H1 (cell line): ENCODE measurements around the gene INPP5J. TPM values are rescaled to one million over a fixed set of nuclear protein-coding genes. Genes with fewer than 3 reads are reported as not detected.

ENCODE experiments used
- CTCF ChIA-PET: fragments of 300-600 bp; sonication (Branson Sonifier 250); formaldehyde crosslinking; loops from one replicate; lab custom pipeline; 2021; ENCODE audit not compliant: partially characterized antibody; lab: Charles Lee
- POLR2A ChIA-PET: fragments of 300-600 bp; sonication (Branson Sonifier 250); formaldehyde crosslinking; loops from one replicate; lab custom pipeline; 2021; ENCODE audit warnings: inconsistent platforms; ENCODE audit not compliant: partially characterized antibody; lab: Charles Lee
- DNase-seq, 2 experiments: peaks; one replicate each; pipeline versions ENCODE4 v3.0.0 to v3.0.0-alpha.2; 2010 to 2022; ENCODE audit warnings: low spot score in 2 of 2, low read depth in 1 of 2, mixed read lengths in 1 of 2
- FAIRE-seq: peaks from 2 replicates; lab custom pipeline; 2011; peaks lifted over from hg19 to GRCh38; lab: Jason Lieb, UNC
- H2AFZ ChIP-seq: 2 replicates; pipeline ENCODE4 v1.8.1; 2012; ENCODE audit warnings: low read length, inconsistent platforms
- H2AK5ac ChIP-seq: 2 replicates; pipeline ENCODE4 v1.6.1; 2013; ENCODE audit warnings: low read depth, low read length
- H2BK120ac ChIP-seq: replicated peaks from 2 replicates; pipeline ENCODE3; 2013; ENCODE audit warnings: low read depth, low read length, inconsistent platforms
- H2BK12ac ChIP-seq: 2 replicates; pipeline ENCODE4 v1.6.1; 2013; ENCODE audit warnings: low read depth, low read length
- H2BK15ac ChIP-seq: 2 replicates; pipeline ENCODE4 v1.6.1; 2013; ENCODE audit warnings: low read length
- H2BK20ac ChIP-seq: 2 replicates; pipeline ENCODE4 v1.6.1; 2013; ENCODE audit warnings: low read length
- H2BK5ac ChIP-seq: 2 replicates; pipeline ENCODE4 v1.6.1; 2013; ENCODE audit warnings: low read depth, low read length
- H3K14ac ChIP-seq: 2 replicates; pipeline ENCODE4 v1.6.1; 2013; ENCODE audit warnings: inconsistent platforms; ENCODE audit not compliant: insufficient read length
- H3K18ac ChIP-seq: 2 replicates; pipeline ENCODE4 v1.6.1; 2013; ENCODE audit warnings: low read length; ENCODE audit errors: extremely low read depth
- H3K23ac ChIP-seq: 2 replicates; pipeline ENCODE4 v1.6.1; 2013; ENCODE audit warnings: inconsistent platforms; ENCODE audit not compliant: insufficient read length
- H3K23me2 ChIP-seq: 2 replicates; pipeline ENCODE4 v1.6.1; 2013; ENCODE audit warnings: low read depth, low read length
- H3K27ac ChIP-seq: 2 replicates; pipeline ENCODE4 v1.6.1; 2011; ENCODE audit warnings: low read depth, low read length, inconsistent platforms
- H3K27me3 ChIP-seq, 4 experiments: replicated peaks in 1 of 4; 1 replicate in 1 of 4; 2 replicates in 3 of 4; pipeline versions ENCODE4 v1.6.1 to v1.8.1; 2011 to 2013; ENCODE audit warnings: low read length in 3 of 4, mild to moderate bottlenecking in 3 of 4, inconsistent platforms in 2 of 4, mixed read lengths in 2 of 4, moderate library complexity in 1 of 4; ENCODE audit not compliant: control insufficient read depth in 3 of 4, insufficient read depth in 3 of 4; ENCODE audit errors: extremely low read depth in 1 of 4
- H3K36me3 ChIP-seq, 4 experiments: 2 replicates each; pipeline versions ENCODE4 v1.6.1 to v1.8.1; 2011 to 2013; ENCODE audit warnings: mild to moderate bottlenecking in 4 of 4, low read length in 3 of 4, moderate library complexity in 2 of 4, control low read depth in 1 of 4, inconsistent platforms in 1 of 4; ENCODE audit not compliant: insufficient read depth in 4 of 4, control insufficient read depth in 2 of 4
- H3K4ac ChIP-seq: replicated peaks from 2 replicates; pipeline ENCODE3; 2013; ENCODE audit warnings: low read length, low read depth, mixed read lengths, inconsistent platforms; ENCODE audit not compliant: insufficient read length
- H3K4me1 ChIP-seq, 4 experiments: replicated peaks in 1 of 4; 1 replicate in 1 of 4; 2 replicates in 3 of 4; pipeline versions ENCODE4 v1.6.1 to v1.8.1; 2011 to 2013; ENCODE audit warnings: low read length in 3 of 4, inconsistent platforms in 2 of 4, mixed read lengths in 1 of 4; ENCODE audit not compliant: insufficient read depth in 4 of 4, control insufficient read depth in 3 of 4
- H3K4me2 ChIP-seq, 2 experiments: 2 replicates each; pipeline versions ENCODE4 v1.6.1 to v1.8.1; 2011 to 2013; ENCODE audit warnings: low read depth in 2 of 2, low read length in 2 of 2, control low read depth in 1 of 2, inconsistent platforms in 1 of 2, mild to moderate bottlenecking in 1 of 2; ENCODE audit not compliant: insufficient read depth in 1 of 2
- H3K4me3 ChIP-seq, 4 experiments: fragments of 200-600, 300-600 bp in 1 of 4; sonication (generic), shearing (Covaris generic), sonication (Bioruptor Twin) in 1 of 4; 2 replicates each; pipeline versions ENCODE4 v1.5.1 to v1.8.1; 2011 to 2016; ENCODE audit warnings: low read length in 4 of 4, low read depth in 3 of 4, control low read depth in 2 of 4, inconsistent platforms in 2 of 4, mild to moderate bottlenecking in 2 of 4, mixed read lengths in 1 of 4, moderate library complexity in 1 of 4; ENCODE audit not compliant: insufficient read depth in 2 of 4; ENCODE audit errors: extremely low read depth in 1 of 4
- H3K56ac ChIP-seq: replicated peaks from 2 replicates; pipeline ENCODE3; 2013; ENCODE audit warnings: low read depth, mild to moderate bottlenecking, mixed read lengths, low read length, inconsistent platforms; ENCODE audit not compliant: insufficient read length
- H3K79me1 ChIP-seq: 2 replicates; pipeline ENCODE4 v1.6.1; 2013; ENCODE audit warnings: low read depth, low read length, control low read depth
- H3K79me2 ChIP-seq, 2 experiments: 2 replicates each; pipeline versions ENCODE4 v1.6.1 to v1.8.1; 2012 to 2013; ENCODE audit warnings: low read length in 2 of 2, mild to moderate bottlenecking in 2 of 2, inconsistent platforms in 1 of 2; ENCODE audit not compliant: insufficient read depth in 2 of 2, control insufficient read depth in 1 of 2
- H3K9ac ChIP-seq, 4 experiments: replicated peaks in 1 of 4; 1 replicate in 1 of 4; 2 replicates in 3 of 4; pipeline versions ENCODE4 v1.6.1 to v1.8.1; 2011 to 2013; ENCODE audit warnings: low read depth in 3 of 4, low read length in 3 of 4, control low read depth in 2 of 4, mild to moderate bottlenecking in 2 of 4, moderate library complexity in 2 of 4, inconsistent platforms in 1 of 4; ENCODE audit errors: extremely low read depth in 1 of 4
- H3K9me3 ChIP-seq, 2 experiments: 2 replicates each; pipeline versions ENCODE4 v1.6.1 to v1.8.1; 2012 to 2013; ENCODE audit warnings: mild to moderate bottlenecking in 2 of 2, moderate library complexity in 2 of 2, control low read depth in 1 of 2, inconsistent platforms in 1 of 2, low read depth in 1 of 2, low read length in 1 of 2, mixed read lengths in 1 of 2; ENCODE audit not compliant: insufficient read depth in 2 of 2
- H4K20me1 ChIP-seq, 2 experiments: replicated peaks in 1 of 2; 2 replicates each; pipeline versions ENCODE3 to v1.8.1; 2011 to 2013; ENCODE audit warnings: inconsistent platforms in 2 of 2, low read length in 2 of 2, mild to moderate bottlenecking in 1 of 2; ENCODE audit not compliant: insufficient read depth in 2 of 2, control insufficient read depth in 1 of 2
- H4K5ac ChIP-seq: 2 replicates; pipeline ENCODE4 v1.6.1; 2013; ENCODE audit warnings: low read length, low read depth, mixed read lengths, inconsistent platforms; ENCODE audit not compliant: insufficient read length
- H4K8ac ChIP-seq: 2 replicates; pipeline ENCODE4 v1.8.0; 2013; ENCODE audit warnings: mild to moderate bottlenecking, moderate library complexity, low read length, inconsistent platforms; ENCODE audit not compliant: insufficient read depth; ENCODE audit errors: extremely low read depth
- H4K91ac ChIP-seq: replicated peaks from 2 replicates; pipeline ENCODE3; 2013; ENCODE audit warnings: low read length, mixed read lengths, inconsistent platforms; ENCODE audit not compliant: insufficient read length
- EZH2 ChIP-seq: fragments of 200-600 bp; sonication (generic); IDR thresholded peaks from 2 replicates; pipeline ENCODE4 v1.7.1; 2012; ENCODE audit warnings: low read depth, mild to moderate bottlenecking, moderate library complexity, low read length, inconsistent platforms; ENCODE audit not compliant: severe bottlenecking
- SIX5 ChIP-seq: IDR thresholded peaks from 2 replicates; pipeline ENCODE4 v1.6.1; 2011; ENCODE audit warnings: mild to moderate bottlenecking, low read depth, low read length
- WGBS, 2 experiments: shearing (Covaris generic) in 1 of 2; methylation state at CpG; one replicate each; pipeline versions ENCODE4 v1.1.6 to v1.1.7; 2013 to 2015; ENCODE audit warnings: low lambda C conversion rate in 2 of 2, mixed read lengths in 2 of 2, inconsistent platforms in 1 of 2, low coverage in 1 of 2, missing lambda C conversion rate in 1 of 2; ENCODE audit not compliant: insufficient replicate concordance in 2 of 2, insufficient coverage in 1 of 2, insufficient read length in 1 of 2; ENCODE audit errors: extremely low coverage in 1 of 2, missing lambda C conversion rate in 1 of 2; 5-methylcytosine and 5-hydroxymethylcytosine counted together
- polyA plus RNA-seq, 7 experiments: library from polyadenylated mRNA; depleted of rRNA in 3 of 7; stranded (reverse) in 5 of 7; unstranded in 2 of 7; fragments of >200 nt in 5 of 7; fragments of 200-250 nt in 2 of 7; gene quantifications; 1 replicate in 5 of 7; 2 replicates in 1 of 7; 4 replicates in 1 of 7; pipeline versions ENCODE4 v1.2.1 to v1.2.3, GENCODE V29; 2011 to 2013; ENCODE audit warnings: missing spikeins in 2 of 7, mixed read lengths in 2 of 7
- total RNA-seq: library from RNA; stranded (reverse); fragmentation: NEBNext Ultra II Directional; extraction: Animal tissue kit (Norgen Biotek cat#: 25700); gene quantifications from 2 replicates; pipeline ENCODE4 v1.2.1, GENCODE V29; 2021

The INPP5J gene
- total and polyA plus RNA-seq, 2 of the 8 experiments (the other 6 are each of a cell fraction or from before 2014, with no cell fraction given), result 5.4 to 6.0 TPM

- Histone ChIP-seq H3K4me1 (peaks cover 7 to 25% (median 17%) of the 10 kb centered on the region in 4 experiments), H2BK5ac (no peak overlapping the region), H4K5ac (no peak overlapping the region), H4K20me1 (peaks cover 4 to 8% of the 10 kb centered on the region in 2 experiments), H2BK120ac (no peak overlapping the region), H3K9ac (no peak overlapping the region), H2AK5ac (0 out of 2 replicates have a peak overlapping the region, but pooled peaks have one; percentile 42), H3K14ac (no peak overlapping the region), H3K4ac (no peak overlapping the region), H3K79me2 (peaks cover 0 to 19% of the 10 kb centered on the region in 2 experiments; a peak in 3 of 4 replicates), H3K23ac (no peak overlapping the region), H3K27ac (no peak overlapping the region), H2BK20ac (no peak overlapping the region), H3K79me1 (peaks cover 14% of the 10 kb centered on the region; the same call in 1 of the 2 replicates), H4K8ac (no peak overlapping the region), H3K9me3 (peaks cover 0 to 5% of the 10 kb centered on the region in 2 experiments; a peak in 1 of 4 replicates), H3K36me3 (no peaks in the 10 kb centered on the region; a peak in 2 of 8 replicates), H3K4me2 (no peak overlapping the region), H3K27me3 (0 out of 7 replicates have a peak, but pooled peaks cover 0 to 3% (median 0%) of the 10 kb centered on the region in 4 experiments), H2BK12ac (0 out of 2 replicates have a peak overlapping the region, but pooled peaks have one; percentile 42), H3K4me3 (no peak overlapping the region), H2BK15ac (no peak overlapping the region), H2AFZ (no peak overlapping the region), H3K18ac (no peak overlapping the region), H4K91ac (no peak overlapping the region), H3K56ac (no peak overlapping the region), H3K23me2 (peaks cover 12% of the 10 kb centered on the region)
- POLR2A ChIA-PET, result interaction anchor here (1.5 kb wide), 1 partner anchor 58 kb away, joined by 3 read pairs; no protein-coding TSS in a partner anchor
- DNase-seq (no peak), FAIRE-seq (no peak)
- WGBS, 2 experiments, result 67% methylated on average over 3 of the region's 3 CpGs; no CpG with 5 or more reads in 1 of the 2 experiments
- CTCF ChIA-PET, result interaction anchor here (0.7 to 11.9 kb wide), 9 partner anchors 8 to 200 kb away, joined by 3 to 124 read pairs (median 4); partner anchors contain the start of gene SELENOM
- TF ChIP-seq SIX5 (no peak), EZH2 (no peak)
Observed at GRCh38 chr22:31143038-31143437, 20.3 kb downstream of the INPP5J start.
